GM13976 (cell line): ENCODE data around the gene NXPE2.

Experiments
- DNase-seq: peaks from one replicate; pipeline ENCODE4 v3.0.0; 2012; ENCODE audit warnings: low spot score
- CTCF ChIP-seq: IDR thresholded peaks from 2 replicates; pipeline ENCODE4 v1.5.1; 2012; ENCODE audit warnings: borderline replicate concordance, mild to moderate bottlenecking; ENCODE audit not compliant: insufficient read depth; ENCODE audit errors: extremely low read depth, missing control alignments, control extremely low read depth
- in situ Hi-C: fragments of 300-500 bp; cut with MboI; formaldehyde crosslinking; loops from one replicate; pipeline ENCODE4 v1.12.0; 2022; ENCODE audit warnings: low sequenced_read_pairs, mixed read lengths, inconsistent platforms; ENCODE audit not compliant: unreplicated experiment

NXPE2 gene

GRCh38 chr11:114666760-114667159, 11.6 kb upstream of the NXPE2 start:
- in situ Hi-C loops: no loop called here
- no peak for TF ChIP-seq CTCF
- DNase-seq: no peak

GRCh38 chr11:114668109-114668508, 10.2 kb upstream of the NXPE2 start:
- TF ChIP-seq CTCF: no peak
- DNase-seq: no peak
- in situ Hi-C loops: no loop called here

GRCh38 chr11:114673661-114674060, 4.7 kb upstream of the NXPE2 start:
- in situ Hi-C loops: no loop called here
- no peak for TF ChIP-seq CTCF
- DNase-seq: no peak

GRCh38 chr11:114679505-114679904, 1.2 kb downstream of the NXPE2 start:
- no peak for DNase-seq
- in situ Hi-C loops: no loop called here
- TF ChIP-seq CTCF: no peak

- no peak for TF ChIP-seq CTCF
- in situ Hi-C loops: no loop called here
- no peak for DNase-seq
Observed at GRCh38 chr11:114683007-114683406, 4.7 kb downstream of the NXPE2 start.

- in situ Hi-C loops: no loop called here
- TF ChIP-seq CTCF: no peak
- DNase-seq: no peak
Observed at GRCh38 chr11:114684636-114685035, 6.3 kb downstream of the NXPE2 start.

GRCh38 chr11:114685097-114685496, 6.8 kb downstream of the NXPE2 start:
- no peak for DNase-seq

More at GRCh38 chr11:114685097-114685496, 6.8 kb downstream of the NXPE2 start:
- no peak for TF ChIP-seq CTCF
- in situ Hi-C loops: no loop called here
